ENCODE measurements around the gene MEF2D.

MEF2D gene

GRCh38 chr1:156500793-156501506 is 375 bp upstream of the MEF2D start:
- TF ChIP-seq CTCF (IDR thresholded peaks at IDR 0.05), result peak; percentile 36
- H3K4me3 ChIP-seq (ENCODE audit: low read depth in 1 of 2, low read length in 1 of 2), result peak overlapping the region; percentile 91 to 96
- H3K36me3 ChIP-seq, result no peaks in the 10 kb centered on the region
- peaks cover 61 to 78% of the 10 kb centered on the region in 2 experiments for H3K4me1 ChIP-seq (ENCODE audit: control insufficient read depth in 1 of 2, insufficient read depth in 1 of 2, low read depth in 1 of 2, low read length in 1 of 2)
- no peaks in the 10 kb centered on the region for H3K9me3 ChIP-seq
- H3K27me3 ChIP-seq, result no peaks in the 10 kb centered on the region
- H3K27ac ChIP-seq, result peak overlapping the region; percentile 100

DNA sequence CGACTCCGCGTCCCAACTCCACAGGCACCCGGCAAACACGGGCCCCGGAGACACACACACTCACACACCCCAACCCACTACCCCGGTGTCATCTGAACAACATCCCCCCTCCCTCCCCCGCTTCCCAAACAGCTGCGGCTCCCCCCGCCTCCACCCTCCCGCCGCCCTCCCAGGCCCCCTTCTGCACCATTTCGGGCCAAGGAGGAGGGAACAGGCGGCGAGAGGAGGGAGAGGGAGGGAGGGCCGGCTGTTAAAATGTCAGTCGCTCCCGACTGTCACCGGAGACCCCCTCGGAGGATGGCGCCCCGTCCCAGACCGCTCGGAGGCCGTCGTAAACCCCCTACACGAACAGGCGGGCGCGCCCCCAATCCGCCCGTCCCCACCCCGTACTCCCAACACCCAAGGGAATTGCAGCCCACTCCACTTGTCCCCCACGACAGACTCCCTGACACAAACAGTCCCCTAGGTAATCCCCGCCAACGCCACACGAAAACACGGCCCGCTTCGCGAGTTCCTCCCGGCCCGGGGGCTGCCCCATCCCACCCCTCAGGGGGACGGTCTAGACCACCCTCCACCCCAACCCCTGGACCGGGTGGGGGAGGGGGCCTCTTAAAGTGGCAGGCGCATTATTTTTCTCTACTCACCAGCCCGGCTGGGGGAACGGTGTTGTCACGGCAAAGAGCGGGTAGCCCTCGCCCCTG is 583 bp downstream of the MEF2D start:
- Histone ChIP-seq H3K4me3 (ENCODE audit: low read depth in 1 of 2, low read length in 1 of 2) (peak overlapping the region; percentile 91 to 96), H3K27me3 (no peaks in the 10 kb centered on the region), H3K36me3 (peaks cover under 1% of the 10 kb centered on the region), H3K4me1 (ENCODE audit: control insufficient read depth in 1 of 2, insufficient read depth in 1 of 2, low read depth in 1 of 2, low read length in 1 of 2) (peaks cover 56 to 70% of the 10 kb centered on the region in 2 experiments), H3K27ac (peak overlapping the region; percentile 100), H3K9me3 (no peaks in the 10 kb centered on the region)
- no peak for TF ChIP-seq CTCF (IDR thresholded peaks at IDR 0.05)

DNA sequence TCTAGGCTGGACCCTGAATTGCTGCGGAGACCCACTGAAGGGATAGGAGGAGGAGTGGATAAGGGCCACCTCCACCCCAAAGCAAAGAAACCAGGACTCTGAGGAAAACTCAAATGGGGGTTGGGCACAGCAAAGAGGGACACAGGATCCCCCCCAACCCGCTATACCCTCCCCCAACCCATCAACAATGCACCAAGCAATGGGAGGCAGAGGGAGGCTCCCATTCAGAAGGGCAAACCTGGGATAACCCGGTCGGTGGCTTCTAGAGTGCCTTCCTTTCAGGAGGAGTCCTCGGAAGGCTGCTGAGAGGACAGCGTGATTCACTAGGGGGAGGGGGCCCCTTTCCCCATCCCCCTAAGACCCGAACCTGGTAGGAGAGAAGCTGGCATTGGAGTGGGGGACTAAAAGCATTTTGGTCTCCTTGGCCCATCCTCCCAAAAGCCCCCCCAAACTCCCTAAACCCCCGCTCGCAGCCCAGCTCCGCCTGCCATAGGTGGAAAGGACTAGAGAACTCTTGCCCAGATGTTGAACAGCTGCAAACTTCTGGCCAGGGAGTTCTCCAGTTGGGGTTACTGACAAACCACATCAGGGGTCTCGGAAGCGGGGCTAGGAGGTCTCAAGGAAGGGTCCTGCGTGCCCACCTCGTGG is 1.3 kb downstream of the MEF2D start:
- TF ChIP-seq CTCF (IDR thresholded peaks at IDR 0.05), result no peak
- Histone ChIP-seq H3K4me1 (ENCODE audit: control insufficient read depth in 1 of 2, insufficient read depth in 1 of 2, low read depth in 1 of 2, low read length in 1 of 2) (peaks cover 50 to 68% of the 10 kb centered on the region in 2 experiments), H3K9me3 (no peaks in the 10 kb centered on the region), H3K4me3 (ENCODE audit: low read depth in 1 of 2, low read length in 1 of 2) (peak overlapping the region; percentile 91 to 96), H3K36me3 (peaks cover 8% of the 10 kb centered on the region), H3K27ac (peak overlapping the region; percentile 100), H3K27me3 (no peaks in the 10 kb centered on the region)

DNA sequence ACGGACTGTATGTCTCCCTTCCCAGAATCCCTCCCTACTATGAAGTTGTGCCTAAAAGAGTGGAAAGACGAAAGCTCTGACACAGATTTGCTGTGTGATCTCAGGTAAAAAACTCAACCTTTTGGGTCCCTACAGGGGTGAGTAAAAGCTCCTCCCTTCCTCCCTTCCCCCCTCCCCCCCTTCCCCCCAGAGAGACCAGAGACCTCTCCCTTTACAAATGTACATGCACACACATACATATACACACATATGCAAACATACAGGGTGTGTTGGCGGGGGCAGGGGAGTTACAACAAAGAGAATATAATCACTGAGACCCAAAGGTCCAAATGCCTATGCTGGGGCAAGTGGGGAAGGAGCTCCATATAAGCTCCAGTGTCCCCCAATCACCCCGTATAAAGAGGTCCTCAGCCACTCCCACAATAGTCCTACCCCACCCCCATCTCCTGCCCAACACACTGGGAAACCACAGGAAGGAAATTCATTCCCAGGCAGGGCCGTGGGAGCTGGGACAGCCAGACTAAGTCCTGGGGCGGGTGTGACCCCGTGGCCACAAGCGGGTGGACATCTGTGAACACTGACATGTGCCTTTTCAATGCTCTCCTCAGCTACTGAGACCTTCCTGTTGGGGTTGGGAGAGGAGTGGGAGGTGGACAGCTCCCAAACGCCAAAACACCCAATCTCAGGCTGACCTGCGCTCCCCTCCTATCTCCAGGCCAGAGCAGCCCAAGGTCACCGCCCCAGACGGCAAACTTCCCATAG is 2.0 kb downstream of the MEF2D start:
- no peak for TF ChIP-seq CTCF (IDR thresholded peaks at IDR 0.05)
- Histone ChIP-seq H3K9me3 (no peaks in the 10 kb centered on the region), H3K27ac (peak overlapping the region; percentile 100)

GRCh38 chr1:156497743-156498431 is 2.7 kb downstream of the MEF2D start:
- no peaks in the 10 kb centered on the region for H3K27me3 ChIP-seq
- no peaks in the 10 kb centered on the region for H3K9me3 ChIP-seq
- H3K36me3 ChIP-seq, result peaks cover 12% of the 10 kb centered on the region
- peak overlapping the region; percentile 100 for H3K27ac ChIP-seq
- peaks cover 44 to 68% of the 10 kb centered on the region in 2 experiments for H3K4me1 ChIP-seq (ENCODE audit: control insufficient read depth in 1 of 2, insufficient read depth in 1 of 2, low read depth in 1 of 2, low read length in 1 of 2)
- H3K4me3 ChIP-seq (ENCODE audit: low read depth in 1 of 2, low read length in 1 of 2), result peak overlapping the region in 1 of 2 experiments; percentile 91
- no peak for TF ChIP-seq CTCF (IDR thresholded peaks at IDR 0.05)

More for the DNA sequence above, 2.0 kb downstream of the MEF2D start:
- H3K36me3 ChIP-seq, result peaks cover 10% of the 10 kb centered on the region
- H3K4me3 ChIP-seq (ENCODE audit: low read depth in 1 of 2, low read length in 1 of 2), result peak overlapping the region; percentile 91 to 96
- H3K4me1 ChIP-seq (ENCODE audit: control insufficient read depth in 1 of 2, insufficient read depth in 1 of 2, low read depth in 1 of 2, low read length in 1 of 2), result peaks cover 44 to 68% of the 10 kb centered on the region in 2 experiments
- H3K27me3 ChIP-seq, result no peaks in the 10 kb centered on the region

Data from neutrophil (primary cell).